Dermis microvascular lymphatic vessel endothelial cell (primary cell): ENCODE data around the gene C1QTNF1. TPM values are rescaled to one million over a fixed set of nuclear protein-coding genes. Genes with fewer than 3 reads are reported as not detected.
"Not testable (repeated sequence)": the region's sequence is repeated elsewhere in the genome, so short reads cannot be mapped to it uniquely, and the experiment has no call there.

Experiments
- DNase-seq, 2 donors: peaks; one replicate each; pipeline versions ENCODE4 v3.0.0 to v3.0.0-alpha.2; 2010; ENCODE audit warnings: low read depth in 2 of 2
- total RNA-seq: library from RNA; depleted of rRNA; stranded (reverse); fragments of >200 nt; gene quantifications from 2 replicates; pipeline ENCODE4 v1.2.1, GENCODE V29; 2014

C1QTNF1 gene
- total RNA-seq, 1 donor from 2014 or later = 10.7 TPM

DNA sequence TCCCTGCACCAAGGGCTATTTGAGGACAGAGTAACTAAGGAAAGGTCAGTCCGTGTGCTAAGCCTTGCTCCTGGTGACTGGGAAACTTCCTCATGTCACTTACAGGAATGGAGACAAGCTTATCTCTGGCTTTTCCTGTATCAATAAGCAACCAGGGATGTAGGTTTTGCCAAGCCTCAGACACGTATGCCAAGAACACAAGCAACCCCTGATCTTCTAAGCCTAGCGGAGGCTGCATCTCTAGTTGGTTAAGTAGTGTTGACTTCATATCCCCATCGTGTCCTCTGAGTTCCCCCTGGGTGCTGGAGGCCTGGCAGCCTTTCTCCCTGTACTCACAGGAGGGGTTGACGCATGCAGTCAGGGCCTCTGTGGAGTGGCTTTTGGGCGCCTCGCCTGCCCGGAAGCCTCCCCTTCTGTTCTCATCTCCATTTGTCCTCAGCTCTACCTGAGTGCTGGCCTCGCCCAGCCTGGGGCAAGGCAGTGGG lies 1.4 kb upstream of the C1QTNF1 start:
- DNase-seq = no peak

- no peak for DNase-seq
Observed at GRCh38 chr17:79023180-79023705, 726 bp upstream of the C1QTNF1 start.

DNA sequence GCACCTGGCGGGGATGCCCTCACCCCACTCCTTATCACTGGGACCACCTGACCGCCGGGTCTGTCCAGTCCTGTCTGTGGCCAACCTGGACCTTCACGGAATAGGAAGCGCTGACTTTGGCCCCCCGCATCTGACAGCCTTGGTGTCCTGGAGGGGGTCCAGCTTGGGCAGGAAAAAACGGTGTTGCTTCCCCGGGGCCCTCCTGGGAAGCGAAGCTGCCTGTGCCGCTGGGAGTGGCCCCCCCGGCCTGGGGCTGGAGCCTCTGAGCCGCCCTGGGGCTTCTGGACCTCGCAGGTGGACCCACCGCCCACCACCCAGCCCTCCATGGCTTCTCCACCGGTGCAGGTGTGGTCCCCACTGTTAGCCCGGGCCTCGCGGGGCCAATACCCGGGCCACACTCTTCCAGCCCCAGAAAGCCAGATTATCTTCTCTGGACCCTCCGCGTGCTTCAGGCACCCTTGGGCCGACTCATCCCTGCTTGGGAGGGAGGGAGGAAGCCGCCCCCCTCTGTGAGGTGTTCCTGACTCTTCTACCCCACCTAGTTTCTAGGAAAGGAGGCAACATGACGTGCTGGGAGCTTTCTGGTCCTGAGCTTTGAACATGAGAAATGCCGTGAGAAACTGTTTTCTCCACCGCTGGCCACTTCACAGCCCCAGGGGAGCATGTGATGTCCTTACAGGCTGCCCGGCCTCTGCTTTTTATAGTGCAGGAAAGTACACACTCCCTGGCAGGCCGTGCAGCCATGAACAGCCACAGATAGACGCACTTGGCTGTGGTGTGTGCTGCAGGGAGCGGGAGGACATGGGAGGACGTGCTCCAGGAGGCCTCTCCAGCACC lies 1.1 kb downstream of the C1QTNF1 start:
- DNase-seq = no peak

DNA sequence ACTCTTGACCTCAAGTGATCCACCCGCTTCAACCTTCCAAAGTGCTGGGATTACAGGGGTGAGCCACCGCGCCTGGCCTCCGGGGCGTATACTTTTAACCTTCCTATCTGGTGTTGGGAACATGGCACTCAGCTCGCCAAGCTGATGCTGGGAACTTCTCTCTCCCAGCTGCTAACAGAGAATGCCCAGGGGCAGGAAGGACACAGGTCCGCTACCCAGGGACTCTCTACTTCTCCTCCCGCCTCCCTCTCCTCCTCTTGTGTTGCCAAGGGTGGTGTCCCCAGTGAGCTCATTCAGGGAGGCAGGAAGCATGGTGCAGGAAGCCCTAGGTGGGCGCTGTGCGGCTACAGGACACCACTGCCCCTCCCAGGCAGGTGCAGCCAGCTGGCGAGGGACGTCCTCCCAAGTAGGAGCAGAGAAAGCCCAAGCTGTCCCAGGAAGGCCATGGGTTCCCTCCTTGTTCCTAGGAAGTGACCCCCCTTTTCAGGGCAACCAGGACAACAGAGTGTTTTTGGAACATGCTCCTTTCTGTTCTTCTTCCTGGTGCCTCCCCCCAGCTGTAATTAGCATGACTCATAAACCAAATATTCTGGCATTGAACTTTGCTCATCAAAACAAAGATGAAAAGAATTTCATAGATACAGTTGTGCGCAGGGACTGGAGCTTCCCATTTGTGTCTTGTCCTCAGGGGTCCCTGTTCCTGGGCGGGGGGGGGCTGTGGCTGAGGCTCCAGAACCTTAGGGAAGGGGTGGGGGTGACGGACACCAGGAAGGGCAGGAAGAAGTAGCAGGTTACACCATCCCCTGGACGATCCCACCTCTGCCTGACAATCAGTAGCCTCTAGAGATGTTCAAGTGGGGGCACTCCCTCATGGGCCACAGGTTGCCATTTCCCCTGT lies 2.7 kb downstream of the C1QTNF1 start:
- peak; percentile 49 to 50 for DNase-seq

GRCh38 chr17:79027274-79027924 lies 3.4 kb downstream of the C1QTNF1 start:
- no peak for DNase-seq

GRCh38 chr17:79027925-79028491 lies 4.0 kb downstream of the C1QTNF1 start:
- DNase-seq = no peak

- no peak for DNase-seq
Observed at GRCh38 chr17:79028496-79029326, 4.7 kb downstream of the C1QTNF1 start.

- no peak for DNase-seq
Observed at GRCh38 chr17:79029327-79030009, 5.5 kb downstream of the C1QTNF1 start.

DNA sequence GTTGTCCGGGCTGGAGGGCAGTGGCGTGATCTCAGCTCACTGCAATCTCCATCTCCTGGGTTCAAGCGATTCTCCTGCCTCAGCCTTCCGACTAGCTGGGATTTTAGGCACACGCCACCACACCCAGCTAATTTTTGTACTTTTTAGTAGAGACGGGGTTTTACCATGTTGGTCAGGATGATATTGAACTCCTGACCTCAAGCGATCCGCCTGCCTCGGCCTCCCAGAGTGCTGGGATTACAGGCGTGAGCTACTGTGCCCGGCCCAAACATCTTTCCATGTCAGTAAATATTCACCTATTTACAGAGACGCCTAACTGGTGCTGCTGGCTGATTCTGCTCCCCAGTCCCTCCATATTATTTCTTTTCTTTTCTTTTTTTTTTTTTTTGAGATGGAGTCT lies 6.7 kb downstream of the C1QTNF1 start:
- DNase-seq = not testable (repeated sequence)

DNA sequence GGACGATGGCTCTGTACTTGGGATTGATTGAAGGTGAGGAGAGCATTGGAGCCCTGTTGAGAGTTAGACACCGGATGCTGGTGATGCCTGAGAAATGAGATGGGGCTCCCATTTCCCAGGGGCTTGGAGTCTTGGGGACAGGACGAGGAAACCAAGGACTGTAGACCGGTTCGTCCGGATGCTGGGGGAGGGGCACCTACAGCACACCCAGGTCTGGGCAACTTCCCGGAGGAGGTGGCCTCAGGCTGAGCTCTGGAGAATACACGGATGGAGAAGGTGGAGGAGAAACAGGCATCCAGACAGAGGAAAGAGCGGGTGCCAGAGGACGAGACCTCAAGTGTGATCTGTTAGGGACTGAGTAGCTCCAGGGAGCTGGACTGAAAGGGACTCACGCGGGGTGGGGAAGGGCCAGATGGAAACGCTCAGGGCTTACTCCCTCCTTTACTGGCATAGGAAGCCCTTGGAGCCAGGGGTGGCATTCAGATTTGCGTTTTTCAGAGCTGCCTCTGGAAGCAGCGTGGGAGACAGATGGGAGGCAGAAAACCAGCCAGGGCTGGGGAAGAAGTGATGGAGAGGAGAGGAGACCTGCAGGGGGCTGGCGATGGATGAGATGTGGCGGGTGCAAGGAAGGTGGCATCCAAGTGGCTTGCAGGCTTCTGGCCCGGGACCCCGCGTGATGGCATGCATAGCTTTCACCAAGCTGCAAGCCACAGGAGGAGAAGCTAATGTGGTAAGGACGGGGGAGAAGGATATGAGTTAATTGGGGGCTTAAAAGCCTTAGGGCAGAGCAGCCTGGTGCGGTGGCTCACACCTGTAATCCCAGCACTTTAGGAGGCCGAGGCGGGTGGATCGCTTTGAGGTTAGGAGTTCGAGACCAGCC lies 8.3 kb downstream of the C1QTNF1 start:
- DNase-seq = no peak

- no peak for DNase-seq
Observed at GRCh38 chr17:79033046-79033616, 9.2 kb downstream of the C1QTNF1 start.

- no peak for DNase-seq
Observed at GRCh38 chr17:79033741-79034501, 10.0 kb downstream of the C1QTNF1 start.

DNA sequence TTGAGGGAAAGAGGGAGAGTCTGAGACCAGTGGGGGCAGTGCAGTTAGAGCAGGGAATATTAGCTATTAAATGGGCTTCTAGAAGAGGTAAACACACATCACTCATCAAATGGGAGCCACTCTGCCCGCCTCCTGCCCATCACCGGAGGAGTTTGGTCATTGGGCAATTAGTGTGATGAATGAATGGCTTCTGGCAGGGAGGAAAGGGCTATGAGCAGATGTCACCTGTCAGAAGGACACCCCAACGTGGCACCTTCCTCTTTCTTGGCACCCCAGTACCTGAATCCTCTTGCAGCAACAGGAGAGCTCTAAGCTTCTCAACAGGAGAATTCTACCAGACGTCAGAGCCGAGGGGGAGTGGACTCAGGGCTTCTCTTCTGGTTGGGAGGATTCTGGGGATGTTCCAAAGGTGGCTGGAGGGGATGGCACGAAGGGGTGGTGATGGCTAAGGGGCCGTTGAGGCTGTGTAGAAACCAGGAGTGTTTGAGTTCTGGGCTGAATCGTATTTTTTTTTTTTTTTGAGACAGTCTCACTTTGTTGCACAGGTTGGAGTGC lies 11.0 kb downstream of the C1QTNF1 start:
- no peak for DNase-seq

DNA sequence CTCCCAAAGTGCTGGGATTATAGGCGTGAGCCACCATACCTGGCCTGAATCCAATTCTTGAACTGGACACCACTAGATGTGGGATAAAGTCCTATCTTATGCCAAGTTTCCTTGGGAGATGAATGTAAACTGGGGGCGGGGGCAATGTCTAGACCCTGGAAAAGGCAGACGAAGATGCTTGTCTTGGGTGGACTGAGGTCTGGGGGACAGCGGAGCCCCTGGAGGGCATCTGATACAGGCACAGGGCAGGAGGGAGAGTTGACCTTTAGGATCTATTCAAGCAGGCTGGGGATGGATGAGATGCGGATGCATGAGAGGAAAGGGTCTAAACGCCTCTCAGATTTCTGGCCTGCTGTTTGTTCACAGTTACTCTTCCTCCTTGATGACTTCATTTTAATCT lies 11.7 kb downstream of the C1QTNF1 start:
- no peak for DNase-seq

DNA sequence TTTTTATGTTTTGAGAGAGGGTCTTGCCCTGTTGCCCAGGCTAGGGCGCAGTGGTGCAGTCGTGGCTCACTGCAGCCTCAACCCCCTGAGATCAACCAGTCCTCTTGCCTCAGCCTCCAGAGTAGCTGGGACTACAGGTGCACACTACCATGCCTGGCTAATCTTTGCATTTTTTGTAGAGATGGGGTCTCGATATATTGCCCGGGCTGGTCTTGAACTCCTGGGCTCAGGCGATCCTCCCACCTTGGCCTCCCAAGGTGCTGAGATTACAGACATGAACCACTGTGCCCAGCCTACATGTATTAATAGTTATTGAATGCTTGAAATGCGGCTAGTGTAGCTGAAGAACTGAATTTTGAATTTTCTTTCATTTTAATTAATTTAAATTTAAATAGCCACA lies 12.2 kb downstream of the C1QTNF1 start:
- DNase-seq = no peak

GRCh38 chr17:79036596-79036995 lies 12.6 kb downstream of the C1QTNF1 start:
- DNase-seq = peak in 1 of 2 donors; percentile 77

DNA sequence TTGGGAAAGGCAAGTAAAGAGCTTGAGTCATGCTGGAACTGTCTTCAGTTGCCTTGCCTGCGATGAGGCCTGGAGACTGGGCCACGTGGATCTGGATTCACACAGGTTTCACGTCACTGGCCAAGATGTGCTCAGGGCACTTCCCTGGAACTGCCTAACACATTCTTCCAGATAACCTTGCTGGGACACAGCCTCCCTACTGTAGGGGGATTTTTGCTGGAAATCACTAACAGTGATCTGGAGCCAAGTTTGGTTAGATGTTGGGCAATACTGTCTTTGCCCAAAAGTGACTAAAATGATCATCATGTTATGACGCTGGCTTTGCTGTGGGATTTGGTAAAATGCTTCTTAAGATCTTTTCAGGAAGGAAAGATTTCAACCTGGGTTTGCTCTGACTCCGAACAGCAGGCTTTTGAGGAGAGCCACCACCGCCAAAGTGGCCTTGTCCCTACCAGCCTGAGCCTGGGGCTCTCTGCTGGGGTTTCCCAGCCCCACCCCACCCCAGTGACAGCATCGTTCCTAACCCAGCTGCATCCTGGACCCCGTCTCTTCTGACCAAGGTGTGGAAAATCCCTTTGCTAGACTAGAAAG lies 14.7 kb downstream of the C1QTNF1 start:
- peak; percentile 9 to 12 for DNase-seq
